HCT116 (cell line): Measurements from ENCODE around the gene TPRG1L. TPM values are rescaled to one million over a fixed set of nuclear protein-coding genes. Genes with fewer than 3 reads are reported as not detected.

Experiments used
- ATAC-seq: fragments of 200-7000 bp; cut with Tn5 transposase; 2 replicates; pipeline ENCODE4 v1.9.1; 2020; ENCODE audit warnings: mild to moderate bottlenecking, moderate library complexity
- BruUV-seq: library from RNA; stranded (reverse); fragments of 400-500 nt; replicated peaks from 2 replicates; lab custom pipeline; 2021; lab: Mats Ljungman, UMichigan
- CTCF ChIA-PET: fragments of 300-600 bp; sonication (Branson Sonifier 250); formaldehyde crosslinking; loops from one replicate; lab custom pipeline; 2021; ENCODE audit warnings: antibody characterized with exemption; lab: Charles Lee
- POLR2A ChIA-PET: fragments of 300-600, 350-600 bp; sonication (Branson Sonifier 250); formaldehyde crosslinking; loops from one replicate; lab custom pipeline; 2021; ENCODE audit warnings: antibody characterized with exemption; lab: Charles Lee
- RAD21 ChIA-PET, 2 experiments: fragments of 300-600 bp; sonication (Branson Sonifier 250); formaldehyde crosslinking; loops; one replicate each; lab custom pipeline; 2023; ENCODE audit warnings: low total read pairs in 2 of 2; ENCODE audit not compliant: uncharacterized antibody in 2 of 2, unreplicated experiment in 2 of 2, low non-redundant PET in 1 of 2; lab: Charles Lee
- DNase-seq: peaks from one replicate; pipeline ENCODE4 v3.0.0-alpha.2; 2010; ENCODE audit warnings: low read depth, low spot score
- H2AFZ ChIP-seq: fragments of 200-600 bp; shearing (Covaris generic), sonication (generic); 2 replicates; pipeline ENCODE4 v1.6.1; 2017; ENCODE audit warnings: low read depth, mixed run types, mixed read lengths, antibody characterized with exemption, low read length; ENCODE audit not compliant: poor library complexity, severe bottlenecking
- H3K27ac ChIP-seq: 2 replicates; pipeline ENCODE4 v1.5.1; 2012; ENCODE audit warnings: low read depth, low read length
- H3K27me3 ChIP-seq: fragments of 200-600 bp; sonication (generic); 2 replicates; pipeline ENCODE4 v1.6.1; 2016; ENCODE audit warnings: mixed run types, low read length, mixed read lengths; ENCODE audit not compliant: insufficient read depth
- H3K36me3 ChIP-seq, 2 experiments: fragments of 200-500 bp in 1 of 2; fragments of 200-600 bp in 1 of 2; sonication (Bioruptor generic) in 1 of 2; sonication (generic) in 1 of 2; 2 replicates each; pipeline versions ENCODE4 v1.5.1 to v1.6.1; 2014 to 2016; ENCODE audit warnings: low read length in 2 of 2, inconsistent platforms in 1 of 2, mixed read lengths in 1 of 2, mixed run types in 1 of 2; ENCODE audit not compliant: insufficient read depth in 2 of 2, control insufficient read depth in 1 of 2
- H3K4me1 ChIP-seq, 2 experiments: fragments of 200-600 bp in 1 of 2; sonication (generic) in 1 of 2; 2 replicates each; pipeline versions ENCODE4 v1.5.1 to v1.6.1; 2012 to 2017; ENCODE audit warnings: low read length in 2 of 2, inconsistent platforms in 1 of 2, mild to moderate bottlenecking in 1 of 2, mixed read lengths in 1 of 2, mixed run types in 1 of 2, moderate library complexity in 1 of 2; ENCODE audit not compliant: insufficient read depth in 2 of 2, control insufficient read depth in 1 of 2
- H3K4me2 ChIP-seq: fragments of 200-600 bp; sonication (generic); 2 replicates; pipeline ENCODE4 v1.6.1; 2017; ENCODE audit warnings: mixed run types, low read length, mixed read lengths
- H3K4me3 ChIP-seq, 2 experiments: fragments of 200-600 bp in 1 of 2; sonication (generic) in 1 of 2; replicated peaks in 1 of 2; 2 replicates each; pipeline ENCODE4 v1.5.1; 2011 to 2016; ENCODE audit warnings: low read length in 2 of 2, control low read depth in 1 of 2, low read depth in 1 of 2, mild to moderate bottlenecking in 1 of 2, mixed read lengths in 1 of 2, mixed run types in 1 of 2
- H3K79me2 ChIP-seq: fragments of 200-600 bp; sonication (generic); 2 replicates; pipeline ENCODE4 v1.6.1; 2017; ENCODE audit warnings: mild to moderate bottlenecking, mixed run types, low read length, moderate library complexity, mixed read lengths; ENCODE audit not compliant: insufficient read depth
- H3K9ac ChIP-seq: fragments of 200-600 bp; sonication (generic); 2 replicates; pipeline ENCODE4 v1.6.1; 2016; ENCODE audit warnings: low read length, mixed read lengths
- H3K9me2 ChIP-seq: fragments of 200-600 bp; sonication (generic), shearing (Covaris generic); 2 replicates; pipeline ENCODE4 v1.6.1; 2017; ENCODE audit warnings: mixed run types, mild to moderate bottlenecking, moderate library complexity; ENCODE audit not compliant: insufficient read depth
- H3K9me3 ChIP-seq, 2 experiments: fragments of 200-500 bp in 1 of 2; fragments of 200-600 bp in 1 of 2; sonication (Bioruptor generic) in 1 of 2; sonication (generic) in 1 of 2; 2 replicates each; pipeline ENCODE4 v1.6.1; 2014 to 2017; ENCODE audit warnings: low read length in 2 of 2, mixed read lengths in 2 of 2, inconsistent platforms in 1 of 2, low read depth in 1 of 2, mild to moderate bottlenecking in 1 of 2, mixed run types in 1 of 2, moderate library complexity in 1 of 2; ENCODE audit not compliant: control insufficient read depth in 1 of 2, insufficient read depth in 1 of 2
- H4K20me1 ChIP-seq: fragments of 200-600 bp; sonication (generic), shearing (Covaris generic); 2 replicates; pipeline ENCODE4 v1.6.1; 2017; ENCODE audit warnings: mixed run types, mild to moderate bottlenecking, moderate library complexity; ENCODE audit not compliant: insufficient read depth
- CBX3 ChIP-seq: IDR thresholded peaks from 2 replicates; pipeline ENCODE4 v1.6.1; 2012; ENCODE audit warnings: low read depth
- CEBPB ChIP-seq: IDR thresholded peaks from 2 replicates; pipeline ENCODE4 v1.6.1; 2012; ENCODE audit warnings: low read depth
- ELF1 ChIP-seq: IDR thresholded peaks from 2 replicates; pipeline ENCODE4 v1.6.1; 2012; ENCODE audit warnings: low read depth, borderline replicate concordance
- EZH2 ChIP-seq: fragments of 200-600 bp; sonication (generic); IDR thresholded peaks from 2 replicates; pipeline ENCODE4 v1.6.1; 2017; ENCODE audit warnings: antibody characterized with exemption, mixed run types
- EZH2phosphoT487 ChIP-seq: fragments of 200-600 bp; IDR thresholded peaks from 2 replicates; pipeline ENCODE4 v1.6.1; 2018; ENCODE audit warnings: antibody characterized with exemption, borderline replicate concordance
- FOSL1 ChIP-seq: IDR thresholded peaks from 2 replicates; pipeline ENCODE4 v1.6.1; 2012; ENCODE audit warnings: low read depth
- POLR2A ChIP-seq: IDR thresholded peaks from 2 replicates; pipeline ENCODE4 v1.7.0; 2011; ENCODE audit warnings: borderline replicate concordance; ENCODE audit not compliant: insufficient read depth, insufficient read length; ENCODE audit errors: extremely low read depth
- RAD21 ChIP-seq: IDR thresholded peaks from 2 replicates; pipeline ENCODE4 v1.6.1; 2012; ENCODE audit warnings: low read depth, mild to moderate bottlenecking
- SP1 ChIP-seq: IDR thresholded peaks from 2 replicates; pipeline ENCODE4 v1.6.1; 2012; ENCODE audit warnings: low read depth
- SRF ChIP-seq: IDR thresholded peaks from 2 replicates; pipeline ENCODE4 v1.6.1; 2012; ENCODE audit warnings: low read depth
- YY1 ChIP-seq: IDR thresholded peaks from 2 replicates; pipeline ENCODE4 v1.6.1; 2011; ENCODE audit warnings: low read length, low read depth, moderate library complexity, mild to moderate bottlenecking; ENCODE audit not compliant: insufficient replicate concordance; ENCODE audit errors: extremely low read depth
- ZFX ChIP-seq: fragments of 450-650 bp; IDR thresholded peaks from 2 replicates; pipeline ENCODE4 v1.6.1; 2017
- ZNF274 ChIP-seq: fragments of 200-500 bp; sonication (Bioruptor generic); IDR thresholded peaks from 2 replicates; pipeline ENCODE4 v1.6.1; 2014; ENCODE audit warnings: mild to moderate bottlenecking, low read depth, low read length, inconsistent platforms
- intact Hi-C: fragments of 100-400 bp; cut with micrococcal nuclease; formaldehyde crosslinking; loops from 2 replicates; pipeline ENCODE4 v1.10.0; 2022
- total RNA-seq: library from RNA; stranded (reverse); gene quantifications from one replicate; pipeline ENCODE4 v1.2.1, GENCODE V29; 2021; ENCODE audit not compliant: unreplicated experiment
- TF ChIP-seq, protein P1 (sequence below): IDR thresholded peaks from 2 replicates; pipeline ENCODE4 v1.6.1; 2012
- TF ChIP-seq, protein P2 (sequence below): IDR thresholded peaks from 2 replicates; pipeline ENCODE4 v1.6.1; 2011; ENCODE audit warnings: mild to moderate bottlenecking, low read length, moderate library complexity; ENCODE audit not compliant: insufficient replicate concordance; ENCODE audit errors: extremely low read depth
- TF ChIP-seq, protein P3 (sequence below), 3 experiments: fragments of 200-600 bp in 1 of 3; sonication (generic) in 1 of 3; IDR thresholded peaks in 2 of 3; conservative IDR thresholded peaks in 1 of 3; 2 replicates each; pipeline ENCODE4 v1.5.1; 2012 to 2017; ENCODE audit warnings: low read depth in 2 of 3, low read length in 2 of 3, antibody characterized with exemption in 1 of 3, borderline replicate concordance in 1 of 3, control low read depth in 1 of 3, mild to moderate bottlenecking in 1 of 3, mixed read lengths in 1 of 3, mixed run types in 1 of 3, moderate library complexity in 1 of 3; ENCODE audit not compliant: insufficient read depth in 1 of 3
- TF ChIP-seq, protein P4 (sequence below): IDR thresholded peaks from 2 replicates; pipeline ENCODE4 v1.6.1; 2012

Gene TPRG1L
- total RNA-seq, 1 experiment from 2014 or later = 25.6 TPM

DNA sequence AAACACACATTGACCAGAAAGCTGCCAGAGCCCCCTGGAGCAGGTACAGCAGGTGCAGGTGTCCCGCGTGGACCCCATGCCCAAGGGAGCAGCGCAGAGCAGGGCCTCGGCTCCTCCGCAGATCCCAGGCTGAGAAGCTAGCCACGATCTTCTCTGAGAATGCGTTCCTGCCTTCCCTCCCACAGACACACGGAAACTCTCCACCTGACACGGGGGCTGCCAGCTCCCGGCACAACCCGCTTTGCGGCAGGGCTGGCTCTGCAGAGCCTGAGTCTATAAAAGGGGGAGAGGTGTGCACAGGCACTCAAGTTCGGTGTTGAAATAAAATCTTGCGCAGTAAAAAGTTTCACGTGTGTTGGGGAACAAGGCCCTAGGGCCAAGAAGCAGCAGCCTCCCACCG, 23.1 kb upstream of the TPRG1L start:
- TF ChIP-seq SRF (no peak), ELF1 (no peak), YY1 (no peak), RAD21 (no peak), ZFX (no peak), POLR2A (no peak), CEBPB (no peak), EZH2phosphoT487 (no peak), CBX3 (no peak), SP1 (no peak), EZH2 (no peak), ZNF274 (no peak), FOSL1 (no peak)
- TF ChIP-seq, protein P1, sequence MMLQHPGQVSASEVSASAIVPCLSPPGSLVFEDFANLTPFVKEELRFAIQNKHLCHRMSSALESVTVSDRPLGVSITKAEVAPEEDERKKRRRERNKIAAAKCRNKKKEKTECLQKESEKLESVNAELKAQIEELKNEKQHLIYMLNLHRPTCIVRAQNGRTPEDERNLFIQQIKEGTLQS = no peak
- TF ChIP-seq, protein P2, sequence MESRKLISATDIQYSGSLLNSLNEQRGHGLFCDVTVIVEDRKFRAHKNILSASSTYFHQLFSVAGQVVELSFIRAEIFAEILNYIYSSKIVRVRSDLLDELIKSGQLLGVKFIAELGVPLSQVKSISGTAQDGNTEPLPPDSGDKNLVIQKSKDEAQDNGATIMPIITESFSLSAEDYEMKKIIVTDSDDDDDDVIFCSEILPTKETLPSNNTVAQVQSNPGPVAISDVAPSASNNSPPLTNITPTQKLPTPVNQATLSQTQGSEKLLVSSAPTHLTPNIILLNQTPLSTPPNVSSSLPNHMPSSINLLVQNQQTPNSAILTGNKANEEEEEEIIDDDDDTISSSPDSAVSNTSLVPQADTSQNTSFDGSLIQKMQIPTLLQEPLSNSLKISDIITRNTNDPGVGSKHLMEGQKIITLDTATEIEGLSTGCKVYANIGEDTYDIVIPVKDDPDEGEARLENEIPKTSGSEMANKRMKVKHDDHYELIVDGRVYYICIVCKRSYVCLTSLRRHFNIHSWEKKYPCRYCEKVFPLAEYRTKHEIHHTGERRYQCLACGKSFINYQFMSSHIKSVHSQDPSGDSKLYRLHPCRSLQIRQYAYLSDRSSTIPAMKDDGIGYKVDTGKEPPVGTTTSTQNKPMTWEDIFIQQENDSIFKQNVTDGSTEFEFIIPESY = no peak
- TF ChIP-seq, protein P3, sequence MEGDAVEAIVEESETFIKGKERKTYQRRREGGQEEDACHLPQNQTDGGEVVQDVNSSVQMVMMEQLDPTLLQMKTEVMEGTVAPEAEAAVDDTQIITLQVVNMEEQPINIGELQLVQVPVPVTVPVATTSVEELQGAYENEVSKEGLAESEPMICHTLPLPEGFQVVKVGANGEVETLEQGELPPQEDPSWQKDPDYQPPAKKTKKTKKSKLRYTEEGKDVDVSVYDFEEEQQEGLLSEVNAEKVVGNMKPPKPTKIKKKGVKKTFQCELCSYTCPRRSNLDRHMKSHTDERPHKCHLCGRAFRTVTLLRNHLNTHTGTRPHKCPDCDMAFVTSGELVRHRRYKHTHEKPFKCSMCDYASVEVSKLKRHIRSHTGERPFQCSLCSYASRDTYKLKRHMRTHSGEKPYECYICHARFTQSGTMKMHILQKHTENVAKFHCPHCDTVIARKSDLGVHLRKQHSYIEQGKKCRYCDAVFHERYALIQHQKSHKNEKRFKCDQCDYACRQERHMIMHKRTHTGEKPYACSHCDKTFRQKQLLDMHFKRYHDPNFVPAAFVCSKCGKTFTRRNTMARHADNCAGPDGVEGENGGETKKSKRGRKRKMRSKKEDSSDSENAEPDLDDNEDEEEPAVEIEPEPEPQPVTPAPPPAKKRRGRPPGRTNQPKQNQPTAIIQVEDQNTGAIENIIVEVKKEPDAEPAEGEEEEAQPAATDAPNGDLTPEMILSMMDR (IDR thresholded peaks at IDR 0.05 in 2 of 3, conservative IDR thresholded peaks at IDR 0.05 in 1 of 3; ENCODE audit: borderline replicate concordance in 1 of 3, insufficient read depth in 1 of 3, low read depth in 2 of 3, low read length in 2 of 3) = no peak
- TF ChIP-seq, protein P4, sequence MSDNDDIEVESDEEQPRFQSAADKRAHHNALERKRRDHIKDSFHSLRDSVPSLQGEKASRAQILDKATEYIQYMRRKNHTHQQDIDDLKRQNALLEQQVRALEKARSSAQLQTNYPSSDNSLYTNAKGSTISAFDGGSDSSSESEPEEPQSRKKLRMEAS = no peak
- ATAC-seq = no peak
- Histone ChIP-seq H3K9ac (no peak overlapping the region), H3K4me3 (no peak overlapping the region), H3K27me3 (no peaks in the 10 kb centered on the region), H3K9me2 (no peaks in the 10 kb centered on the region), H2AFZ (no peak overlapping the region), H3K27ac (no peak overlapping the region), H3K79me2 (no peaks in the 10 kb centered on the region), H3K9me3 (no peaks in the 10 kb centered on the region), H3K36me3 (no peaks in the 10 kb centered on the region), H3K4me1 (peaks cover 0 to 16% of the 10 kb centered on the region in 2 experiments; a peak in 2 of 4 replicates), H4K20me1 (no peaks in the 10 kb centered on the region), H3K4me2 (no peak overlapping the region)
- ChIA-PET CTCF (no interaction called here), RAD21 (no interaction called here), POLR2A (no interaction called here)
- no TSS peak for BruUV-seq
- intact Hi-C loops = loop anchor here (10.0 kb wide), 1 partner anchor 1017 kb away; the partner anchor contains the start of gene PRXL2B
- no peak for DNase-seq
